ENCODE data around the gene RPL11. TPM values are rescaled to one million over a fixed set of nuclear protein-coding genes. Genes with fewer than 3 reads are reported as not detected.

The RPL11 gene
- polyA plus RNA-seq, 1 donor from 2014 or later: 1,136 TPM

- H3K27me3 ChIP-seq (ENCODE audit: insufficient read depth, low read depth, low read length): no peaks in the 10 kb centered on the region
- H3K4me3 ChIP-seq (ENCODE audit: low read length): no peak overlapping the region
- H3K9ac ChIP-seq (ENCODE audit: low read length): no peak overlapping the region
- no peak for TF ChIP-seq EZH2 (IDR thresholded peaks at IDR 0.05; ENCODE audit: borderline replicate concordance, insufficient read depth, low read length, poor library complexity, severe bottlenecking)
- no peak for TF ChIP-seq SMC3 (conservative IDR thresholded peaks at IDR 0.05; ENCODE audit: poor library complexity)
- no peak for TF ChIP-seq POLR2AphosphoS5 (IDR thresholded peaks at IDR 0.05)
- no peak for TF ChIP-seq REST (IDR thresholded peaks at IDR 0.05; ENCODE audit: borderline replicate concordance)
- TF ChIP-seq RAD21 (conservative IDR thresholded peaks at IDR 0.05): no peak
- no peak for TF ChIP-seq MXI1 (conservative IDR thresholded peaks at IDR 0.05; ENCODE audit: poor library complexity, severe bottlenecking)
- no peak for TF ChIP-seq EP300 (conservative IDR thresholded peaks at IDR 0.05; ENCODE audit: poor library complexity, severe bottlenecking)
- TF ChIP-seq, protein P1, sequence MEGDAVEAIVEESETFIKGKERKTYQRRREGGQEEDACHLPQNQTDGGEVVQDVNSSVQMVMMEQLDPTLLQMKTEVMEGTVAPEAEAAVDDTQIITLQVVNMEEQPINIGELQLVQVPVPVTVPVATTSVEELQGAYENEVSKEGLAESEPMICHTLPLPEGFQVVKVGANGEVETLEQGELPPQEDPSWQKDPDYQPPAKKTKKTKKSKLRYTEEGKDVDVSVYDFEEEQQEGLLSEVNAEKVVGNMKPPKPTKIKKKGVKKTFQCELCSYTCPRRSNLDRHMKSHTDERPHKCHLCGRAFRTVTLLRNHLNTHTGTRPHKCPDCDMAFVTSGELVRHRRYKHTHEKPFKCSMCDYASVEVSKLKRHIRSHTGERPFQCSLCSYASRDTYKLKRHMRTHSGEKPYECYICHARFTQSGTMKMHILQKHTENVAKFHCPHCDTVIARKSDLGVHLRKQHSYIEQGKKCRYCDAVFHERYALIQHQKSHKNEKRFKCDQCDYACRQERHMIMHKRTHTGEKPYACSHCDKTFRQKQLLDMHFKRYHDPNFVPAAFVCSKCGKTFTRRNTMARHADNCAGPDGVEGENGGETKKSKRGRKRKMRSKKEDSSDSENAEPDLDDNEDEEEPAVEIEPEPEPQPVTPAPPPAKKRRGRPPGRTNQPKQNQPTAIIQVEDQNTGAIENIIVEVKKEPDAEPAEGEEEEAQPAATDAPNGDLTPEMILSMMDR (IDR thresholded peaks at IDR 0.05; ENCODE audit: poor library complexity, severe bottlenecking): no peak
- TF ChIP-seq TAF1 (IDR thresholded peaks at IDR 0.05; ENCODE audit: low read depth): no peak
- H3F3A ChIP-seq (ENCODE audit: insufficient read depth, low read length, poor library complexity, severe bottlenecking): no peaks in the 10 kb centered on the region
- H2AFZ ChIP-seq (ENCODE audit: low read depth, low read length): no peak overlapping the region
- H3K9me3 ChIP-seq (ENCODE audit: low read length): no peaks in the 10 kb centered on the region
- peaks cover 7% of the 10 kb centered on the region for H3K36me3 ChIP-seq (ENCODE audit: insufficient read depth, low read length)
- H3K4me2 ChIP-seq (ENCODE audit: low read length): no peak overlapping the region
- no peak overlapping the region for H3K27ac ChIP-seq (ENCODE audit: low read length)
- no peaks in the 10 kb centered on the region for H4K20me1 ChIP-seq (ENCODE audit: insufficient read depth)
- no peaks in the 10 kb centered on the region for H3K9me2 ChIP-seq (ENCODE audit: insufficient read depth, low read length)
- peaks cover 16% of the 10 kb centered on the region for H3K79me2 ChIP-seq (replicated peaks; ENCODE audit: insufficient read depth, low read length)
These were observed 9.7 kb downstream of the RPL11 start for GRCh38 chr1:23701310-23701709.

DNA sequence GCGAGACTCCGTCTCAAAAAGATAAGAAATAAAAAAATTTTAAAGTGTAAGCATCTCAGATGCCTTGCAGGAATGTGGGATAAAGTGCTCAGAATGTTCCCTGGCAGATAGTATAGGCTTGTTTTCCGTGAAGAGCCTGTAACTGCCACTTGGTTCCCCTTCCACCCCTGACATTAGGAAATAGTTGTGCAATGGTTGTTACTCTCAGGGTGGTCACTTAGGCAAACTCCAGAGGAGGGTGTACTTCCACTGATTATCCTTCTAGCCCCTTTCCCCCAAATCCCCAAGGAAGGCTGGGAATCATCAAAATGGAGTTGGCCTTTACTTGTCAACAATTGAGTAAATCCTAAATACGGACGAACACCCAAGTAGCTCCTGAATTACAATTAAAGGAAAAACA lies 10.4 kb downstream of the RPL11 start:
- Histone ChIP-seq H3K4me3 (ENCODE audit: low read length) (no peak overlapping the region), H3K4me2 (ENCODE audit: low read length) (no peak overlapping the region), H3K27ac (ENCODE audit: low read length) (no peak overlapping the region), H2AFZ (ENCODE audit: low read depth, low read length) (no peak overlapping the region), H3K9me2 (ENCODE audit: insufficient read depth, low read length) (no peaks in the 10 kb centered on the region), H4K20me1 (ENCODE audit: insufficient read depth) (no peaks in the 10 kb centered on the region), H3K36me3 (ENCODE audit: insufficient read depth, low read length) (peaks cover 4% of the 10 kb centered on the region), H3F3A (ENCODE audit: insufficient read depth, low read length, poor library complexity, severe bottlenecking) (no peaks in the 10 kb centered on the region), H3K9ac (ENCODE audit: low read length) (no peak overlapping the region), H3K9me3 (ENCODE audit: low read length) (no peaks in the 10 kb centered on the region), H3K27me3 (ENCODE audit: insufficient read depth, low read depth, low read length) (no peaks in the 10 kb centered on the region), H3K79me2 (replicated peaks; ENCODE audit: insufficient read depth, low read length) (peaks cover 13% of the 10 kb centered on the region)
- no peak for TF ChIP-seq RAD21 (conservative IDR thresholded peaks at IDR 0.05)
- no peak for TF ChIP-seq EZH2 (IDR thresholded peaks at IDR 0.05; ENCODE audit: borderline replicate concordance, insufficient read depth, low read length, poor library complexity, severe bottlenecking)
- TF ChIP-seq EP300 (conservative IDR thresholded peaks at IDR 0.05; ENCODE audit: poor library complexity, severe bottlenecking): no peak
- TF ChIP-seq, protein P1 (IDR thresholded peaks at IDR 0.05; ENCODE audit: poor library complexity, severe bottlenecking): no peak
- no peak for TF ChIP-seq REST (IDR thresholded peaks at IDR 0.05; ENCODE audit: borderline replicate concordance)
- TF ChIP-seq SMC3 (conservative IDR thresholded peaks at IDR 0.05; ENCODE audit: poor library complexity): no peak
- TF ChIP-seq MXI1 (conservative IDR thresholded peaks at IDR 0.05; ENCODE audit: poor library complexity, severe bottlenecking): no peak
- no peak for TF ChIP-seq TAF1 (IDR thresholded peaks at IDR 0.05; ENCODE audit: low read depth)
- no peak for TF ChIP-seq POLR2AphosphoS5 (IDR thresholded peaks at IDR 0.05)
